ENCODE data around the gene B4GAT1. TPM values are rescaled to one million over a fixed set of nuclear protein-coding genes. Genes with fewer than 3 reads are reported as not detected.

B4GAT1 gene
- total RNA-seq, 1 experiment from 2014 or later = 34.6 TPM

DNA sequence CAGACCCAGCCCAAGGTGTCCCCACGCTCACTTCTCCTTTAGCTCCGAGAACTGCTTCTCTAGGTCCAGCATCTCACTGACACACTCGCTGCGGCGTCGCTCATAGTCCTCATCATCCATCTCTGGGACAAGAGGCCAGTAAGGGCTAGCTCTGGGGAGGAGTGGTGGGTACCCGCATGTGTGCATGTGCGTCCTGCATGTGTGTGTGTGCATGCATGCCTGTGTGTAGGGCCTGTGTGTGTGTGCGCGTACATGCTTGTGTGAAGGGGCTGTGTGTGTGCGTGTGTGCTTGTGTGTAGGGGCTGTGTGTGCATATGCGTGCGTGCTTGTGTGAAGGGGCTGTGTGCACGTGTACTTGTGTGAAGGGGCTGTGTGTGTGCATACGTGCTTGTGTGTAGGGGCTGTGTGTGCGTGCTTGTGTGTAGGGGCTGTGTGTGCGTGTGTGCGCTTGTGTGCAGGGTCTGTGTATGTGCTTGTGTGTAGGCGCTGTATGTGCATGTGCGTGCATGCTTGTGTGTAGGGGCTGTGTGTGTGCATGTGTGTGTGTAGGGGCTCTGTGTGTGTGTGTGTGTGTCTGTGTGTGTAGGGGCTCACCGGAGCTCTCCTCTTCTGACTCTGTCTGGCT is 5.8 kb downstream of the B4GAT1 start:
- no peak overlapping the region for H3K4me3 ChIP-seq
- H3K9me3 ChIP-seq = no peaks in the 10 kb centered on the region
- H3K27me3 ChIP-seq = no peaks in the 10 kb centered on the region
- H3K36me3 ChIP-seq = peaks cover 56% of the 10 kb centered on the region
- DNase-seq = no peak

DNA sequence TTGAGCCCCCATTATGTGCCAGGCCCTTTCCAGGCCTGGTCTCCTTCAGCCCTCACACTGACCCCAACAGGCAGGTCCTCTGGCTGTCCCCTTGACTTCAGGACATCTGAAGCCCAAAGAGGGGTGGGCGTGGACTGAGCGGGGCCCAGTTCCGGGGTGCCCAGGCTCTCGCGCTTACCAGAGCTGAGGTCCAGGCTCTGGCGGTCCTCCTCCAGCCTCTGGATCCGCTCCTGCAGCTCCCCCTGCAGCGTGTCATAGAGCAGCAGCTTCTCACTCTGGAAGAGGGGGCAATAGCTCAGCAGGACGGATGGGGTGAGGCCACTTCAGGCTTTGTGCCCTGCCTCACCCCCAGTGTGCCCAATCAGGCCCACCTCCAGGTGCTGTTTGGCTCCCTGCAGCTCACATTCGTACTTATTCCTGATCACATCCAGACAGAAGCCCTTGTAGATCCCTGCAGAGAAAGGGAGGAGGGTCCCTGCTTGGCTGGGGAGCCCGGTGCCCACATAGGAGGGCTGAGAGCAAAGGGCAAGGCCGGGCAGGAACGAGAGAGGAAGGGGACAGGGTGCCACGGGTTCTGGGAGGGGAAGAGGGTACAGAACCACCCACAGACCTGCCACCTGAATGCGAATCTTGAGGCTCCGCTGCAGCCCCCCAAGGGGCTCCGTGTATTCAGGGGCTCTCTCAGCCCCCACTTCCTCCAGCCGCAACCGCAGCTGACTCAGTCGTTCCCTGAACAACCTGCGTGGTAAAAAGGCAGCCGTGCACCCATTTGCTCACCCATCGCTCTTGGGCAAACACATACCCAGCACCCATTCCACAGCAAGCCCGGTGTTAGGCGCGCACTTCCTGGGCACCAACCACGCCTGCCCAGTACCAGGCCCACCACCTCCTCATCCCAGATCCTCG is 6.6 kb downstream of the B4GAT1 start:
- H3K9me3 ChIP-seq = no peaks in the 10 kb centered on the region
- H3K4me3 ChIP-seq = no peak overlapping the region
- no peaks in the 10 kb centered on the region for H3K27me3 ChIP-seq
- DNase-seq = no peak
- H3K36me3 ChIP-seq = peaks cover 56% of the 10 kb centered on the region

DNA sequence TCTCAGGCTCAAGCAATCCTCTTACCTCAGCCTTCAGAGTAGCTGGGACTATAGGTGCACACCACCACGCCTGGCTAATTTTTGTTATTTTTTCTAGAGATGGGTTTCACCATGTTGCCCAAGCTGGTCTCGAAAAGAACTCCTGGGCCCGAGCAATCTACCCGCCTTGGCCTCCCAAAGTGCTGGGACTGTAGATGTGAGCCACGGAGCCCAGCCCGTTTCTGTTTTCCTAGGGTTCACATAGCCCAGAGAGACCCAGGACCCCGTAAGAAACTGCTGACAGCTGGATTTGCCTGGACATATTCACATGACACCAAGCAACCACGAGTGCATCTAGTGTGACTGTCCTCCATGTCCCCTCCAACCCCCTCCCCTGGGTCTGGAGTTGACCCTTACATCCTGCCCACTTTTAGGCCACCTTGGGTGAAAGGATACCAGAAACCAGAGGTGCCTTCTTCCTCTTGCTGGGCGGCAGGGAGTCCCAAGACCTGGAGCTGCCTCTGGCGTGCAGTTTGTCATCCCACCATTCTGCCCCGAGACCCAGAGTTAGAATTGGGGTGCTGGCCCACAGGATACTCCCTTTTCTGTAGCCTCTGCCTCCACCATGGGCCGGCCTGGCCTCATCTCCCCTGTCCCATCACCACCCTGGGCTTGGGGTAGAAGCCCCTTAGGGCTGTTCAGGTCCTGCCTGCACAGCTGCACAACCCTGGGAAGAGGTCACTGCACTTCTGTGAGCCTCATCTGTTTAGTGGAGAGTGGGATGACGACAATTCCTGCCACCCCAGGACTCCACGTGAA is 7.5 kb downstream of the B4GAT1 start:
- Histone ChIP-seq H3K36me3 (peaks cover 64% of the 10 kb centered on the region), H3K27me3 (no peaks in the 10 kb centered on the region), H3K9me3 (no peaks in the 10 kb centered on the region), H3K4me3 (no peak overlapping the region)
- DNase-seq = no peak

DNA sequence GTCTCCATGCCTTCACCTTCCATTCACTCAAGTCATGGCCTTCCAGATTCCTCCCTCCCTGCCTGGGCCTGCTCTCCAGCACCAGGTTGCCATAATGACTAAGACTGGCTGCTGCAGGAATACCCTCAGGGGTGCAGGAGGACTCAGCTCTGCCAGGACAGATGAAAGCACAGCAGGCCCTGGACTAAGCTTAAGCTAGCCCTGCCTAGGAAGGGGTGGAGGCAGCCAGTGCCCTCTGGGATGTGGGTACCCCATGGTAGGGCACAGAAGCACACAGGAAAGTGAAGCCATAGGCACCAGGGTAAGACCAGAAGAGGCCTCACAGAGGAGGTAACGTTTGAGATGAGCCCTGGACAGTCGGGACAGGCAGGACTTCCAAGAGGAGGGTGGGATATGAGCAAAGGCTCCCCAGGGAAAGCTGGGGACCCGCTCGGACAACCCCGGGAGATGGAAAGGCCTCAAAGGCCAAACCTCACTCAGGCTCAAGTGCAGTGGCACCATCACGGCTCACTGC is 8.2 kb downstream of the B4GAT1 start:
- peaks cover 68% of the 10 kb centered on the region for H3K36me3 ChIP-seq
- no peaks in the 10 kb centered on the region for H3K27me3 ChIP-seq
- no peaks in the 10 kb centered on the region for H3K9me3 ChIP-seq
- H3K4me3 ChIP-seq = no peak overlapping the region
- peak; percentile 42 for DNase-seq

DNA sequence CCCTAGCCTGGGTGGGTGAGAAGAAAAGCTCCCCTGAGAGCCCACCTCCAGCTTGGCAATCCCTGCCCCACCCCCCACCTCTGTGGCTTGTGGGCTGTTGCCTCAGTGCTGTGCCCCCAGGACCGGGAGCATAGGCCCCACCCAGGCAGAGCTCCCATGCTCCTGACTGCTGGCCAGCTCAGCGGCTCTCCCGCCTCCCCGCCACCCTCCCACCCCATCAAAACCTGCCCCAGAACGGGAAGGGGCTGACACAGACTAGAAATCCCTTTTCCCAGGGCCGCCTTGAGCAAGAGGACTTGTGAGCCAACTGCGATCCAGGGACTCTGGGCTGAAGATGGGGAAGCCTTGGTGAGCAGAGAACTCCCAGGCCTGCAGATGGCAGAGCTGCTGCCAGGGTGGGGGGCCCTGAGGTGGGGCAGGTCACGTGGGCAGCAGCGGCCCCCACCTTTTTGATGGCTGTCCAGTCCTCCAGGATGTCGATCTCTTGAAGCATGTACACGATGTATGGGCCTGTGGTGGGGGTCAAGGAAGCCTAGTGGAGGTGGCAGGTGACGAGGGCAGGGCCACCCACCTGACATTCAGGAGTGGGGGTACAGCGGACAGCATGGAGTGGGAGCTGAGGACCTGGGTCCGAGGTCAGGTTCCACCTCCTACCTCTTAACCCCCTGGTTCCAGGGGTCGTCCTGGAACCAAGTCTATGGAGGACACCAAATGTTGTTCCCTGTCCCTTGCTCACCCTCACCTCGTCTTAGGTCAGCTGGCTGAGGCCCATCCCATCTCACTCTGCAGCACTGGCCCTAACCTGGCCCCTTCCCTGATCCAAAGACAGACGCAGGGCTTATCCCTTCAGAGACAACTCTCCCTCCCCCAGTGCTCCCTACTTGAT is 8.9 kb downstream of the B4GAT1 start:
- Histone ChIP-seq H3K27me3 (no peaks in the 10 kb centered on the region), H3K4me3 (no peak overlapping the region), H3K36me3 (peaks cover 71% of the 10 kb centered on the region), H3K9me3 (no peaks in the 10 kb centered on the region)
- no peak for DNase-seq

DNA sequence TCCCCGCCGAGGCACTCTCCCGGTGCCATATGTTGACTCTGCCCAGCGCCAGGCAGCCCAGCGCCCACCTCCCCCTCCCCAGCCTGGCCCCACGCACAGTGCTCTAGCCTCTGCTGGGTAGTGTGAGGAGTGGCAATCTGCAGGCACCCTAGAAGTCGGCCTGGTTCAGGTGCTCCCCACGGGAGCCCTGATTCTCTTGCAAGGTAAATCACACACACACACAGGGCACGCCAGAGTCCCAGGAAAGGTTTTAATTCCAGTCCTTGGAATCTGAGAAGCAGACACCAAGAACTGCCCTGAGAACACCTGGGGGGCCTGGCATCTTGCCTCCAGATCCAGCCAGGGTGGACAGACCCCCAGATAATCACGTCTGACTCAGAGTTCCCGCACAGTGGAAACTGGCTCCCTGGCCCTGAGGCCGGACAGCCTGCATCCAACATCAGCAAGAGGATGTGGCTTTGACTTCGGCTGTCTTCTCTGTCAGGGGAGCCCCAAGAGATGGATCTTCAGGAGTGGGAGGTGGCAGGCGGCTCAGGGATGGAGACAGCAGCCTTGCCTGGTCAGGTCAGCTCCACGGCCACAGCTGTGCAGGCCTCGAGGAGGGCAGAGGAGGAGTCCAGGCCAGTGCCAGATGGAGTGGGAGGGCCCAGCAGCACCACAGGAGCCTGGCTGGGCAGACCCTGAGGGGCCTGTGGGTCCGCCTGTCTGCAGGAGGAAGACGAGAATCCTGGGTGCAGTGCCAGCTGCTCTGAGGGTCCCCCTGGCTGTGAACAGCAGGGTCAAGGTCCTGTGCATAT is 10.1 kb downstream of the B4GAT1 start:
- no peaks in the 10 kb centered on the region for H3K9me3 ChIP-seq
- peaks cover 77% of the 10 kb centered on the region for H3K36me3 ChIP-seq
- peak; percentile 43 for DNase-seq
- H3K27me3 ChIP-seq = no peaks in the 10 kb centered on the region
- H3K4me3 ChIP-seq = peak overlapping the region; percentile 84; the same call in 1 of the 2 replicates

DNA sequence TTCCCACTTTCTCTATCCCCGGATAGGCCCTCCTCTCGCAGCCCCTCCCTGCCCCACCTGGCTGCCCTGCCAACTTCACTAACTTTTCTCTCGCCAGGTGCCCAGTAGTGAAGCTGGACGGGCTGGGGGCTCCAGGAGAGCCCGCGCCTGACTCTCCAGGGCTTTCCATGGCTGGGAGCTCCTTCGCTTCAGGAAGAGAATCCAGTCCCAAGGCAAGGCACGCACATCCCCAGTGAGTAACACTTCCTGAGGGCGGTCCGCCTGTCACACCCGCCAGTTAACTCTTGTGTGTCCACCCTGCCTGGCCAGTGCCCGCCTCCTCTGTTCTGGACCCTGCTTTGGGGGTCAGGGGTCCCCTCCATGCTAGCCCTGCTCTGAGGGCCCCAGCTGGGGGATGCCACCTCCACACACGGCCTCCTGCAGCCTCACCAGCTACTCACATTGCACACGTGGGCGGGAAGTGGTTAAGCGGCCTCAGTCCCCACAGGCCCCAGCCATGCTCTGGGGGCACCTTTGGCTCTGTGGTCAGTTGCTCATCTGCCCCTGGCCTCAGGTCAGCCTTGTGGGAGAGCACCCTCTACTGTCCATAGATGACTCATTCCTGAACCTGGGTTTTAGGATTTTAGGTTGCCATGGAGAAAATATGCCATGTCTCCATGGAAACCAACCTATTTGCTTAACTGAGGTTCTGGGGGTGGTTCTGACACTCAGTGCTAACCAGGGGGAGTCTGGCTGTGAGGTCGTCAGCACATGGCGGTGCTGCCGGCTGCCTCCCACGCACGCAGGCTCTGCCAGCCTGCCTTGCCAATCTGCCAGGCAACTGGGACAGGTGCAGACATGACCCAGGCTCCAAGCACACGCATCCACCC is 11.0 kb downstream of the B4GAT1 start, which contains the start of gene RIN1:
RIN1 (minus strand) TSS at position 201 of the 869 bp plus-strand sequence; CDS start at position 169, 32 bp downstream.
- peak; percentile 96 for DNase-seq
- no peaks in the 10 kb centered on the region for H3K9me3 ChIP-seq
- H3K4me3 ChIP-seq = peak within 1 kb of the TSS; percentile 84
- H3K36me3 ChIP-seq = peaks cover 77% of the 10 kb centered on the region
- no peaks in the 10 kb centered on the region for H3K27me3 ChIP-seq

DNA sequence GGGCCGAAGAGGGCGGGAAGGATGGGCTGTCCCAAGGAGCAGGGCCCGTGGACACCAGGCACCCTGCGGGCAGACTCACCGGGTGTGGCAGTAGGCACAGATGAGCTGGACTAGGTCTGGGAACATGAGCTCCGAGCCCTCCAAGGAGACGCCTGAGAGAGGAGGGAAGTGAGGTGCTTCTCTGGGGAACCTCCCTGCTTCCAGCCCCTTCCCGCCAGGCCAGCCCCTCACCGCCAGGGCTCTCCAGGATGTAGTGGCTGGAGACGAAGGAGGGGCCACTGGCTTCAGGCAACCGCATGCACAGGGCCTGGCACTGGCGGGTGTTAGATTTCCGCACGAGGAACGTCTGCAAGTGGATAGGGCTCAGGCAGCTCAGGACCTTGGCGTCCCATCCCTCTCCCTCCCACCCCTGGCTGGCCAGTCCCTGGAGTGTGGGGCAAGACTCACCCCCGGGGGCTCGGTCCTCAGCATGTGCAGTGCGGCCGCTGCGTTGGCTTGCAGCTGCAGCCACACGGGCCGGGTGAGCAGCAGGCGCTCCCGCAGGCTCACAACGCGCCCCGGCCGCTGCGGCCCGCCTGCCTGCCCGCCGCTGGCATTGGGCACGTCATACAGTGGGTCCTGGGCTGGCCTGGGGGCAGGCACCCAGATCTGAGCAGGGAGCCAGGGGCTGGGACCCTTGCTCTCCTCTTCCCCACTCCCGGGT is 11.7 kb downstream of the B4GAT1 start:
- H3K4me3 ChIP-seq = peak overlapping the region; percentile 84
- peak; percentile 67 for DNase-seq
- H3K27me3 ChIP-seq = no peaks in the 10 kb centered on the region
- peaks cover 72% of the 10 kb centered on the region for H3K36me3 ChIP-seq
- H3K9me3 ChIP-seq = no peaks in the 10 kb centered on the region

DNA sequence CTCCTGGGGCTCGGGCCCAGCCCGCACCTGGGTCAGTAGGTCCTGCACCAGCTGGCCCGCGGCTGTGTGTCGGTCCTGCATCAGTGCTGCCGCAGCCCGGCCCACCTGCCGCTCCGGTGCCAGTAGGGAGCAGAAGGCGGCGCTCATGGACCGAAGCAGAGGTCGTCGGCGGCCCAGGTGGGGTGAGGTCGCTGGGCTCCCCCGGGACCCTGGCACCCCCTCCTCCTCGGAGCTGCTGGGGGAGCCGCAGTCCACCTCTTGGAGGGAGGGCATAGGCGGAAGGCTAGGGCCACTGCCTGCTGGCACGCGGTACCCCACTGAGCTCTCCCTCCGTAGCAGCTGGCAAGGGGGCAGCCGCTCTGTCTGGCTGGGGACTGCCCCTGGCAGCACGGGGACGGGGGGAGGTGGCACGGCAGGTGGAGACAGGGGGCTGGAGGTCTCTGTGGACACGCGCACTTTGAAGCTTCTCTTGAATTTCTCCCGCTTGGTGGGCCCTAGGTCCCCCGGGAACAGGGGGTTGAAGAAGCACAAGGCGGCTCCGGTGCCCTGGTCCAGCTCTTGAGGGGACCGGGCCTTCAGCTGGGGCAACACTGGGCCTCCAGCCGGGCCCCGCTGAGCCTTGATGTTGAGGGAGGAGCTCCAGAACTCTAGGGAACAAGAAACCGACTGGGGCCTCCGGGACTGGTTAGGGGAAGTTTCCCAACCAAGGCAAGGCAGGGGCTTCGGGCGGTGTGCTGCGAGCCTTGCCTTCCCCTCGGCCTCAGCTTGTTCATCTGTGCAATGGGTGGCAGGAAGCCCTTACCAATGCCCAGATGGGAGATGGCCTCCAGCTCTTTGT is 12.6 kb downstream of the B4GAT1 start:
- DNase-seq = no peak
- no peaks in the 10 kb centered on the region for H3K9me3 ChIP-seq
- H3K36me3 ChIP-seq = peaks cover 65% of the 10 kb centered on the region
- H3K27me3 ChIP-seq = no peaks in the 10 kb centered on the region
- H3K4me3 ChIP-seq = peak overlapping the region; percentile 84

DNA sequence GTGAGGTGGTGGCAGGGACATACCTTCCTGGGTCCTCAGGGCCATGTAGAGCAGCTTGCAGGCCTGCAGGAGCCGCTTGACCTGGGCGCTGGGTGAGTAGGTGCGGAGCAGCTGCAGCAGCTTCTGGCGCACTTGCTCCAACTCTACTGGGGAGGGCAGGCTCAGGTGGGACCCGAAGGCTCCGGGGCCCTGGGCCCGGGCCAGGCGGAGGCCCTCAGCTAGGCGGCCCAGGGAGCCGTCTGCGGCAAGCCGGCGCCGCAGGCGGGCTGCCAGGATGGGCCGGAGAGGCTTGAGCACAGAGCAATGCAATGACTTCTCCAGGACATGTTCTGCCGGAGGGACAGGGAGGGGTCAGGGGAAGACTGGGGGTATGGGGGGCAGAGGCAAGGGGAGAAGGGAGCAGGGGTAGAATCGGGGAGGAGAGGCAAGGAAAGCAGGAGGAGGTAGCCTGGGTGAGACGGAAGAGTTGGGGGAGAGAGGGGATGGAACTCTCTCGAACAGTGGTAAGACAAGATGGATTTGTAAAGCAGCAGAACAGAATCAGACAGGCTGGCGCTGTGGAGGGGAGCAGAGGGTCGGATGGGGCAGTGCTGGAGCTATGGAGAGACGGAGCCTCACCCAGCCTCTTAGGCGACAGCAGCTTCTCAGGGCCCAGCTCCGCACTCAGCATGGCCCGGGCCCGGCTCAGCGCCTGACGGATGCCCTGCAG is 13.4 kb downstream of the B4GAT1 start:
- H3K4me3 ChIP-seq = no peak overlapping the region
- no peak for DNase-seq
- no peaks in the 10 kb centered on the region for H3K27me3 ChIP-seq

DNA sequence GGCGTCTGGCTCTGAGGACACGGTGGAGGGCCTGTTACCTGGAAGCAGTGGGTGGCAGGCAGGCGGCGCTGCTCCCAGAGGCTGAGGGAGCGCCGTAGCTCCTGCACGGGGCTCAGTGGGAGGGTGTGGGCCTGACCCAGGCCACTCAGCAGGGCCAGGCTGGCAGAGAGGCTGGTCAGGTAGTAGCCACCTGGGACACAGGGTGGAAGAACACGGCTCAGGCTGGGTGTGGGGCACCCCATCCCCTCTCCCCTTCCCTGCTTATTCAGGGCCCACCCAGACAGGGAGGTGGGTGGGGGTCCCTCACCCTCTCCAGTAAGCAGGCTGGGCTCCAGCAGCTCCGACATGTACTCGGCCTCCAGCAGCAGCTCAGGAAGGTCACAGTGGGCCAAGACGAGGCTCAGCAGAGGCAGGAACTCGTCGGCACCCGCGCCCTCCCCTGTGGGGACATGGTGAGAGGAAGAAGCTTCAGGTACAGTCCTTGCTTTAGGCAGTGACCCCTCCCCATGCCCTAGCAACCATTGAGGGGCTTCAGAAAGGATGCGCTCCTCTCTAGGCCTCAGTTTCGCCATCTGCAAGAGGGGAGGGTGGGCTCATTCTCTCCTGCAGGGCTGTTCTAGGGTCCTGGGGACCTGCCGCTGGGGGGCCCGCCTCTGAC is 14.1 kb downstream of the B4GAT1 start:
- H3K36me3 ChIP-seq = peaks cover 53% of the 10 kb centered on the region
- H3K9me3 ChIP-seq = no peaks in the 10 kb centered on the region
- H3K27me3 ChIP-seq = no peaks in the 10 kb centered on the region
- H3K4me3 ChIP-seq = no peak overlapping the region
- no peak for DNase-seq

More for the DNA sequence above, 13.4 kb downstream of the B4GAT1 start:
- Histone ChIP-seq H3K36me3 (peaks cover 60% of the 10 kb centered on the region), H3K9me3 (no peaks in the 10 kb centered on the region)
